HL-60 (cell line): ENCODE data around the gene CARD18.

Experiments
- CTCF ChIP-seq: IDR thresholded peaks from one replicate; pipeline ENCODE4 v1.5.1; 2011; ENCODE audit warnings: low read length, control low read depth, inconsistent platforms; ENCODE audit not compliant: insufficient read depth
- GABPA ChIP-seq: IDR thresholded peaks from 2 replicates; pipeline ENCODE4 v1.6.1; 2012; ENCODE audit warnings: low read depth
- POLR2AphosphoS5 ChIP-seq: IDR thresholded peaks from 2 replicates; pipeline ENCODE4 v1.6.1; 2012; ENCODE audit warnings: low read depth
- REST ChIP-seq: IDR thresholded peaks from 2 replicates; pipeline ENCODE4 v1.6.1; 2012; ENCODE audit warnings: low read depth; ENCODE audit not compliant: insufficient replicate concordance
- SPI1 ChIP-seq: IDR thresholded peaks from 2 replicates; pipeline ENCODE4 v1.6.1; 2012; ENCODE audit warnings: low read depth, mild to moderate bottlenecking, borderline replicate concordance

- no peak for TF ChIP-seq POLR2AphosphoS5
- TF ChIP-seq CTCF, result no peak
- TF ChIP-seq REST, result no peak
- no peak for TF ChIP-seq SPI1
- TF ChIP-seq GABPA, result no peak
Observed at GRCh38 chr11:105106140-105106539, 33.4 kb downstream of the CARD18 start.
